HEK293 (cell line): ENCODE results near the gene CBX1.

Experiments used
- CTCF ChIA-PET: fragments of 350-600 bp; formaldehyde crosslinking; extraction: SDS; loops from one replicate; lab custom pipeline; 2021; ENCODE audit warnings: antibody characterized with exemption; lab: Yijun Ruan, JAX
- POLR2A ChIA-PET: fragments of 300-600 bp; formaldehyde crosslinking; extraction: SDS; loops from one replicate; lab custom pipeline; 2020; ENCODE audit warnings: antibody characterized with exemption, inconsistent platforms; lab: Yijun Ruan, JAX
- H3K27ac ChIP-seq: fragments of 200-500 bp; sonication (Bioruptor generic); 2 replicates; pipeline ENCODE4 v1.5.1; 2014; ENCODE audit warnings: low read depth, low read length, control low read depth, inconsistent platforms; ENCODE audit errors: extremely low read depth
- H3K36me3 ChIP-seq, 2 experiments: fragments of 200-500 bp in 1 of 2; sonication (Bioruptor generic) in 1 of 2; 1 replicate in 1 of 2; 2 replicates in 1 of 2; pipeline ENCODE4 v1.5.1; 2014 to 2017; ENCODE audit warnings: inconsistent platforms in 2 of 2, low read length in 2 of 2; ENCODE audit not compliant: control insufficient read depth in 2 of 2, insufficient read depth in 1 of 2
- H3K4me1 ChIP-seq: fragments of 200-500 bp; sonication (Bioruptor generic); 2 replicates; pipeline ENCODE4 v1.5.1; 2014; ENCODE audit warnings: mild to moderate bottlenecking, low read length, inconsistent platforms; ENCODE audit not compliant: control insufficient read depth, insufficient read depth
- H3K4me3 ChIP-seq: 2 replicates; pipeline ENCODE4 v1.5.1; 2011; ENCODE audit warnings: low read depth, mild to moderate bottlenecking, control low read depth, low read length, moderate library complexity
- H3K9me3 ChIP-seq: fragments of 200-500 bp; sonication (Bioruptor generic); 2 replicates; pipeline ENCODE4 v1.5.1; 2014; ENCODE audit warnings: low read depth, low read length, inconsistent platforms; ENCODE audit not compliant: control insufficient read depth, insufficient read depth
- PRDM1 ChIP-seq: fragments of 450-650 bp; formaldehyde crosslinking; IDR thresholded peaks from 2 replicates; pipeline ENCODE4; 2016; ENCODE audit warnings: missing biosample characterization, missing genetic modification characterization
- WT1 ChIP-seq: fragments of 450-650 bp; formaldehyde crosslinking; IDR thresholded peaks from 2 replicates; pipeline ENCODE4 v1.5.1; 2016; ENCODE audit warnings: missing biosample characterization, missing genetic modification characterization
- ZBTB11 ChIP-seq: fragments of 450-650 bp; formaldehyde crosslinking; conservative IDR thresholded peaks from 2 replicates; pipeline ENCODE4 v1.5.1; 2016; ENCODE audit warnings: low read depth, missing biosample characterization, missing genetic modification characterization
- ZNF114 ChIP-seq: fragments of 450-650 bp; formaldehyde crosslinking; IDR thresholded peaks from 2 replicates; pipeline ENCODE4 v1.5.0; 2017; ENCODE audit warnings: missing biosample characterization, missing genetic modification characterization
- ZNF121 ChIP-seq: fragments of 450-650 bp; formaldehyde crosslinking; IDR thresholded peaks from 2 replicates; pipeline ENCODE4 v1.5.1; 2016; ENCODE audit warnings: missing biosample characterization, missing genetic modification characterization
- ZNF2 ChIP-seq: fragments of 450-650 bp; formaldehyde crosslinking; IDR thresholded peaks from 2 replicates; pipeline ENCODE4 v1.5.1; 2016; ENCODE audit warnings: missing biosample characterization, missing genetic modification characterization
- ZNF555 ChIP-seq: fragments of 450-650 bp; formaldehyde crosslinking; conservative IDR thresholded peaks from 2 replicates; pipeline ENCODE4 v1.5.1; 2017; ENCODE audit warnings: missing biosample characterization, mild to moderate bottlenecking, missing genetic modification characterization, inconsistent platforms
- ZNF561 ChIP-seq: fragments of 450-650 bp; IDR thresholded peaks from 2 replicates; pipeline ENCODE4 v1.5.1; 2018; ENCODE audit warnings: missing biosample characterization, missing genetic modification characterization, borderline replicate concordance
- ZNF629 ChIP-seq: fragments of 450-650 bp; formaldehyde crosslinking; IDR thresholded peaks from 2 replicates; pipeline ENCODE4 v1.5.1; 2017; ENCODE audit warnings: missing biosample characterization, missing genetic modification characterization
- TF ChIP-seq, protein P1 (sequence below): fragments of 450-650 bp; formaldehyde crosslinking; IDR thresholded peaks from 2 replicates; pipeline ENCODE4 v1.5.1; 2016; ENCODE audit warnings: missing biosample characterization, missing genetic modification characterization, low read depth
- TF ChIP-seq, protein P2 (sequence below): fragments of 450-650 bp; formaldehyde crosslinking; IDR thresholded peaks from 2 replicates; pipeline ENCODE4 v1.5.1; 2016; ENCODE audit warnings: missing biosample characterization, missing genetic modification characterization
- TF ChIP-seq, protein P3 (sequence below): fragments of 450-650 bp; formaldehyde crosslinking; IDR thresholded peaks from 2 replicates; pipeline ENCODE4 v1.5.1; 2016; ENCODE audit warnings: missing biosample characterization, missing genetic modification characterization
- TF ChIP-seq, protein P4 (sequence below): fragments of 450-650 bp; formaldehyde crosslinking; IDR thresholded peaks from 2 replicates; pipeline ENCODE4 v1.5.0; 2017; ENCODE audit warnings: missing biosample characterization, missing genetic modification characterization, borderline replicate concordance

The CBX1 gene

DNA sequence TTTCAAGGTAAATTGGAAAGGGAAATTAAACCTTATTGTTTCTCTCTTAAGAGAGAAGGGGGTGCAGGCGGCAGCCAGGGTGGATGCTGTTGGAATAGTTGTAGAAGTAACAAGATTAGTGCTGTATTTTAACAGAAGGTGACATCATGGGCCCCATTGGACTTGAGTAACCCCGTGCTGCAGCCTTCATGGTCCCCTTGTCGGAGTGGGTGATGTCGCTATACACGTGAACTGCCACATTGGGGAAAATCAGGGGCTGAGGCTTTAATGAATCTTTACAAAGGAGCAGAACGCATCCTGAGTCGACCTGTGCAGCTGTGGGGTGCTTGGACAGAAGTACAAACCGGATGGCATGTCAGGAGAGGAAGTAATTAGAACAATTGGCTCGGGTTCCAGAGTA is 9.5 kb upstream of the CBX1 start:
- Histone ChIP-seq H3K9me3 (no peaks in the 10 kb centered on the region), H3K36me3 (peaks cover 19% of the 10 kb centered on the region in 2 experiments), H3K27ac (no peak overlapping the region), H3K4me1 (peaks cover 8% of the 10 kb centered on the region), H3K4me3 (no peak overlapping the region)
- ChIA-PET POLR2A (interaction anchor here (0.6 kb wide), 1 partner anchor 85 kb away, joined by 4 read pairs; no protein-coding TSS in a partner anchor), CTCF (interaction anchor here (0.7 kb wide), 1 partner anchor 205 kb away, joined by 4 read pairs; no protein-coding TSS in a partner anchor)
- TF ChIP-seq ZNF121 (tag by site-specific recombination) (no peak), ZBTB11 (tag by site-specific recombination) (peak; percentile 45), PRDM1 (tag by site-specific recombination) (0 out of 2 replicates have a peak, but pooled peaks have one; percentile 15), ZNF555 (tag by site-specific recombination) (no peak), ZNF114 (tag by site-specific recombination) (no peak), ZNF2 (tag by site-specific recombination) (no peak), WT1 (no peak), ZNF629 (tag by site-specific recombination) (0 out of 2 replicates have a peak, but pooled peaks have one; percentile 31), ZNF561 (tag by site-specific recombination) (no peak)
- TF ChIP-seq, protein P1, sequence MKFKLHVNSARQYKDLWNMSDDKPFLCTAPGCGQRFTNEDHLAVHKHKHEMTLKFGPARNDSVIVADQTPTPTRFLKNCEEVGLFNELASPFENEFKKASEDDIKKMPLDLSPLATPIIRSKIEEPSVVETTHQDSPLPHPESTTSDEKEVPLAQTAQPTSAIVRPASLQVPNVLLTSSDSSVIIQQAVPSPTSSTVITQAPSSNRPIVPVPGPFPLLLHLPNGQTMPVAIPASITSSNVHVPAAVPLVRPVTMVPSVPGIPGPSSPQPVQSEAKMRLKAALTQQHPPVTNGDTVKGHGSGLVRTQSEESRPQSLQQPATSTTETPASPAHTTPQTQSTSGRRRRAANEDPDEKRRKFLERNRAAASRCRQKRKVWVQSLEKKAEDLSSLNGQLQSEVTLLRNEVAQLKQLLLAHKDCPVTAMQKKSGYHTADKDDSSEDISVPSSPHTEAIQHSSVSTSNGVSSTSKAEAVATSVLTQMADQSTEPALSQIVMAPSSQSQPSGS, result peak; percentile 66; the same call in 1 of the 2 replicates
- TF ChIP-seq, protein P2, sequence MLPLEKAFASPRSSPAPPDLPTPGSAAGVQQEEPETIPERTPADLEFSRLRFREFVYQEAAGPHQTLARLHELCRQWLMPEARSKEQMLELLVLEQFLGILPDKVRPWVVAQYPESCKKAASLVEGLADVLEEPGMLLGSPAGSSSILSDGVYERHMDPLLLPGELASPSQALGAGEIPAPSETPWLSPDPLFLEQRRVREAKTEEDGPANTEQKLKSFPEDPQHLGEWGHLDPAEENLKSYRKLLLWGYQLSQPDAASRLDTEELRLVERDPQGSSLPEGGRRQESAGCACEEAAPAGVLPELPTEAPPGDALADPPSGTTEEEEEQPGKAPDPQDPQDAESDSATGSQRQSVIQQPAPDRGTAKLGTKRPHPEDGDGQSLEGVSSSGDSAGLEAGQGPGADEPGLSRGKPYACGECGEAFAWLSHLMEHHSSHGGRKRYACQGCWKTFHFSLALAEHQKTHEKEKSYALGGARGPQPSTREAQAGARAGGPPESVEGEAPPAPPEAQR (tag by site-specific recombination), result no peak
- TF ChIP-seq, protein P3, sequence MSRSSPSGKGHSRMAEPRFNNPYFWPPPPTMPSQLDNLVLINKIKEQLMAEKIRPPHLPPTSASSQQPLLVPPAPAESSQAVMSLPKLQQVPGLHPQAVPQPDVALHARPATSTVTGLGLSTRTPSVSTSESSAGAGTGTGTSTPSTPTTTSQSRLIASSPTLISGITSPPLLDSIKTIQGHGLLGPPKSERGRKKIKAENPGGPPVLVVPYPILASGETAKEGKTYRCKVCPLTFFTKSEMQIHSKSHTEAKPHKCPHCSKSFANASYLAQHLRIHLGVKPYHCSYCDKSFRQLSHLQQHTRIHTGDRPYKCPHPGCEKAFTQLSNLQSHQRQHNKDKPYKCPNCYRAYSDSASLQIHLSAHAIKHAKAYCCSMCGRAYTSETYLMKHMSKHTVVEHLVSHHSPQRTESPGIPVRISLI (tag by site-specific recombination), result no peak
- TF ChIP-seq, protein P4, sequence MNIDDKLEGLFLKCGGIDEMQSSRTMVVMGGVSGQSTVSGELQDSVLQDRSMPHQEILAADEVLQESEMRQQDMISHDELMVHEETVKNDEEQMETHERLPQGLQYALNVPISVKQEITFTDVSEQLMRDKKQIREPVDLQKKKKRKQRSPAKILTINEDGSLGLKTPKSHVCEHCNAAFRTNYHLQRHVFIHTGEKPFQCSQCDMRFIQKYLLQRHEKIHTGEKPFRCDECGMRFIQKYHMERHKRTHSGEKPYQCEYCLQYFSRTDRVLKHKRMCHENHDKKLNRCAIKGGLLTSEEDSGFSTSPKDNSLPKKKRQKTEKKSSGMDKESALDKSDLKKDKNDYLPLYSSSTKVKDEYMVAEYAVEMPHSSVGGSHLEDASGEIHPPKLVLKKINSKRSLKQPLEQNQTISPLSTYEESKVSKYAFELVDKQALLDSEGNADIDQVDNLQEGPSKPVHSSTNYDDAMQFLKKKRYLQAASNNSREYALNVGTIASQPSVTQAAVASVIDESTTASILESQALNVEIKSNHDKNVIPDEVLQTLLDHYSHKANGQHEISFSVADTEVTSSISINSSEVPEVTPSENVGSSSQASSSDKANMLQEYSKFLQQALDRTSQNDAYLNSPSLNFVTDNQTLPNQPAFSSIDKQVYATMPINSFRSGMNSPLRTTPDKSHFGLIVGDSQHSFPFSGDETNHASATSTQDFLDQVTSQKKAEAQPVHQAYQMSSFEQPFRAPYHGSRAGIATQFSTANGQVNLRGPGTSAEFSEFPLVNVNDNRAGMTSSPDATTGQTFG, result no peak
